Stimulated activated CD4-positive, alpha-beta T cell treated with anti-CD3 and anti-CD28 coated beads, Interleukin-4, amount 100 ng/mL, for 4 hours (primary cell): ENCODE measurements around the gene GIGYF2.
"Not testable (repeated sequence)": the region's sequence is repeated elsewhere in the genome, so short reads cannot be mapped to it uniquely, and the experiment has no call there.

Experiments
- DNase-seq, 2 experiments: peaks; one replicate each; pipeline ENCODE4 v3.0.0-alpha.2; 2020

GIGYF2 gene

DNA sequence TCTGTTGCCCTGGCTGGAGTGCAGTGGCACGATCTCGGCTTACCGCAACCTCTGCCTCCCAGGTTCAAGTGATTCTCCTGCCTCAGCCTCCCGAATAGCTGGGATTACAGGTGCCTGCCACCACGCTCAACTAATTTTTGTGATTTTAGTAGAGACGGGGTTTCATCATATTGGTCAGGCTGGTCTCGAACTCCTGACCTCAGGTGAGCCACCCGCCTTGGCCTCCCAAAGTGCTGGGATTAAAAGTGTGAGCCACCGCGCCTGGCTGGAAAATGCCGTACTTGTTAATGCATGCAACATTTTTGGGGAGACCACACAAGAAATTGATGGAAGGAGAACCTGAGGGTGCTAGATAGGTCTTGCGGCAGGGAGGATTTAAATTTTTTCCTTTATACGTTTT is 6.0 kb upstream of the GIGYF2 start:
- not testable (repeated sequence) for DNase-seq

DNA sequence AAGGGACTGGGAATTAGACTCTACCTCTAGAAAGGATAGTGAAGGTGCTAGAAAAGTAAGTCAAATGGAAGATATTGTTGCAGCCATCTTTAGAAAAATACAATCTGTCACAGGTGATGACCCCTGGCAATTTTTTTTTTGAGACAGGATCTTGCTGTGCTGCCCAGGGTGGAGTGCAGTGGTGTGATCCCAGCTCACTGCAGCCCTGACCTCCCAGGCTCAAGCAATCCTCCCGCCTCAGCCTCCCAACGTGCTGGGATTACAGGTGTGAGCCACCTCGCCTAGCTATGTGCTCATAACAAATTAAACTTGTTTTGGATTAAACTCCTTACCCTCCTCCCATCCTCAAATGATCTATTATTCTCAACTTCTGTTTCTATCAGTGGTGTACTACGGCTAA is 3.8 kb upstream of the GIGYF2 start:
- no peak for DNase-seq

DNA sequence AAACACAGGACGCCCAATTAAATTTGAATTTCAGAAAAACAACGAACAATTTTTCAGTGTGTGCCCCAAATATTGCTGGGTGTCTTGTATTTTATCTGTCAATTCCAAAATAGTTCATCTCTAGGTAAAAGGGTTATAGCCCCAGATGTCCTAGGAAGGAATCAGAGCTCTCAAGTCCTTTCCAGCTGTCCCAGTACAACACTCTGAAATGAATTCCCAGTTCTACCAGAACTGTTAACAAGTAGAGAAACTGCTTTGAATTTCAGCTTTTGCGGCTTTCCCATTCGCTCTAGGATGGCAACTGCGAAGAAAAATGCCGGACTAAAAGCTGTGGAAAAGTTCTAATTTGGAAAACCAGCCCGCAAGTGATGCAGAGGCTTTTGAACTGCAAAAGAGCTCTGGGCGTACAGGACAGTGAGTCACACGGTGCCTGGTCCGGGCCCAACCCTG is 497 bp upstream of the GIGYF2 start:
- no peak for DNase-seq

DNA sequence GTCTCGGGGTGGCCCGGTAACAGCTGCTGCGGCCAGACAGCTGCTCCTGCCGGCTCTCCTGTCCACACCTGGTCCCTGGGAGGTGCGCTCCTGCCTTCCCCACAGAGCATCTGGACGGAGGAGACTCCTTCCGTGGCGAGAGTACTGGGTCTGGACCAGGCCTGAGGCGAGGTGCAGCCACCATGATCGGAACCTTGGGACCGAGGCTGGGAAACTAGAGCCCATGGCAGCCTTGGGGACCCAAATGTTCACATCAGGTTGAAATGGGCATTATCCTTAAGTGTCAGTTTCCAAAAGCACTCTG is 628 bp downstream of the GIGYF2 start:
- no peak for DNase-seq

DNA sequence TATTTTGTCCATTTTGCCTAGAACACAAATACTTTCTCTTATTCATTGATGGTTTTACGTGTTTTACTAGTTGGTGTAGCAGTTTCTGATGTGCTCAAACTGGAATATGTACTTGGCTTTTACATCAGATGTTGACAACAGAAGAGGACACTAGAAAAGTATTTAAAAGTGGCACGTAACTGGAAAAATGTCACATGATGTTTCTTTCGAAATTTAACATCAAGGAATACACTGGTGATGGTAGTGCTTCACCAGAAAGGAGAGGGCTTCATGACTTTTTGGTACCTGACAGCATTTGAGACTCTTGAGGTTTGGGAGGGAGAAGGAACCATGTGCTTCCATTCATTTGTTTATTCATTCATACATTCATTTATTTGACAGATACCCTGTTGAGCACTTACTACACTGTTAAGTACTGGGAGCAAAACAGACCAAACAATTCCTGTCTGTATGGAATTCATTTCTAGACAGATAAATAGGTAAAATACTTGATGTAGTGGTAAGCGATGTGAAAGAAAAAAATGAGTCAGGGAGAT is 1.5 kb downstream of the GIGYF2 start:
- no peak for DNase-seq

DNA sequence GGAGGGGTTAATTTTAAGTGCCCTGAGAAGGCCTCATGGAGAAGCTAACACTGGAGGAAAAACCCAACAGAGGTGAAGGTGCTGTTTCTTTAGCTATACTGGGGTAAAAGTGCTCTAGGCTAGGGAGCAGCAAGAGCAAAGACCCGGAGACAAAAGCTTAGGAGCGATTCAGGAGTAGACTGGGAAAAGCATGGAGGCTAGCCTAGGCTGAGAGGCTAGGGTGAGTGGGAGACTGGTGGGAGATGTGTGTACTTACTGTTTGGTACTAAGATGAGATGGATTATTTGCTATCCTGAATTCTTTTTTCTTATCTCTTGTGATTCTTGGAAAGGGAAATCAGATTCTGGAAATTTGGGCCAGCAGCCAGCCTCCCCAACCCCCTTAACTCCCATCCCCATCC is 2.0 kb downstream of the GIGYF2 start:
- no peak for DNase-seq

DNA sequence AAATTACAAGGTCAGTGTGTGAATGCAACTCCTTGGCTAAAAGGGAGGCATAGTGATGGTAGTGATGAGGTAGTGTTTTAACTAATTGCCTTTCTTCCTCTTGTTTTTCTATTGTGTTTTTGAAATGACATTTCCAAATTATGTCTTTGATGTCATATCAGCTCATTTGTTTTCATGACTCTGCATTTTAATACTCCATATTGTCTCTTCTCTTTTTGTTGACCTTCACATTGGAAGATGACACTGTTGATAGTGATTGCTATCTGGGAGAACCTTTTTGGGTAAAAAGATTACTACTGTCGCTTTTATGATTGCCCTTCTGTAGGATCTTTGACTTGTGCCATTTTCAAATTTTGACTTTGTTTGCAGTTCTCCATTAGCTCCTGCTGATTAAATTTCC is 3.0 kb downstream of the GIGYF2 start:
- no peak for DNase-seq

DNA sequence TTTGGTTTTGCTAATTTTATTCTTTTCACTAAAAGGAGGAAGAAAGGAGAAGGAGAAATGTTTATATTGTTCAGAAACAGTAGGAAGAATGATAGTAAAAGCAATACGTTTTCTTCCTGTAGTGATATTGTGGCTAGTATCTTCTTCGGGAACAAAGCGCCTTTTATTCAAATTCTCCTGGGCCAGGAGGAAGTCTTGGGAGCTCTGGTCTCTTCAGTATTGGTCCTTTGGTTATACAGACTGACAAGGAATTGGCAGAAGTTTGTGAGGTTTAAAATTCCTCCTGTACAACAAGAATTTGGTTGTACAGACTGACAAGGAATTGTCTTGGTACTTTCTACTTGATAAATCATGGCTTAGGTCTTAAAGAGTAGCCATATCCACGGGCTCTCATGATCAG is 9.9 kb downstream of the GIGYF2 start:
- no peak for DNase-seq

DNA sequence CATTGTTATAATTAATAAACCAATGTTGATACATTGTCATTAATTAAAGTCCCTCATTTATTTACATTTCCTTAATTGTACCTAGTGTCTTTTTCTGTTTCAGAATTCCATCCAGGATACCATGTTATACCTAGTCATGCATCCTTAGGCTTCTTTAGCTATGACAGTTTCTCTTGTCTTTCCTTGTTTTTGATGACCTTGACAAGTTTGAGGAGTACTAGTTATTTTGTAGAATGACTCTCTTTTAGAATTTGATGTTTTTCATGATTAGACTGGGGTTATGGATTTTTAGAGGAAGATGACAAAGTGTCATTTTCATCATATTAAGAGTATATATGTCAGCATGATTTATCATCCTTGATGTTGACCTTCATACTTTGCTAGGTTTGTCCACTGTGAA is 16.4 kb downstream of the GIGYF2 start:
- no peak for DNase-seq

DNA sequence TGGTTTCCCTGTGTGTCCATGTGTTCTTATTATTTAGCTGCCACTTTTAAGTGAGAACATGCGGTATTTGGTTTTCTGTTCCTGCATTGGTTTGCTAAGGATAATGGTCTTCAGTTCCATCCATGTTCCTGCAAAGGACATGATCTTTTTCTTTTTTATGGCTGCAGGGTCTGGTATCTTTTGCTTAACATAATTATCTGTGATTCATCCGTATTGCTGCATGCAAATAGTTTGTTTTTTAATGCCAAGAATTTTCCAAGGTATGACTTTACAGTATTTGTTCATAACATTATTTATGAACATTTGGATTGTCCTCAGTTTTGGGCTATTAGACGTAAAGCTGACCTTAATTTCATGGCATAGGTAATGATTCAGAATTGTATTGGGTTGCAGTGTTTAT is 17.8 kb downstream of the GIGYF2 start:
- no peak for DNase-seq

DNA sequence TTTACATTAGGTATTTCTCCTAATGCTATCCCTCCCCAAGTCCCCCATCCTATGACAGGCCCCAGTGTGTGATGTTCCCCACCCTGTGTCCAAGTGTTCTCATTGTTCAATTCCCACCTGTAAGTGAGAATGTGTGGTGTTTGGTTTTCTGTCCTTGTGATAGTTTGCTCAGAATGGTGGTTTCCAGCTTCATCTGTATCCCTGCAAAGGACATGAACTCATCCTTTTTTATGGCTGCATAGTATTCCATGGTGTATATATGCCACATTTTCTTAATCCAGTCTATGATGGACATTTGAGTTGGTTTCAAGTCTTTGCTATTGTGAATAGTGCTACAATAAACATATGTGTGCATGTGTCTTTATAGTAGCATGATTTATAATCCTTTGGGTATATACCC is 22.9 kb downstream of the GIGYF2 start:
- DNase-seq, result not testable (repeated sequence)

DNA sequence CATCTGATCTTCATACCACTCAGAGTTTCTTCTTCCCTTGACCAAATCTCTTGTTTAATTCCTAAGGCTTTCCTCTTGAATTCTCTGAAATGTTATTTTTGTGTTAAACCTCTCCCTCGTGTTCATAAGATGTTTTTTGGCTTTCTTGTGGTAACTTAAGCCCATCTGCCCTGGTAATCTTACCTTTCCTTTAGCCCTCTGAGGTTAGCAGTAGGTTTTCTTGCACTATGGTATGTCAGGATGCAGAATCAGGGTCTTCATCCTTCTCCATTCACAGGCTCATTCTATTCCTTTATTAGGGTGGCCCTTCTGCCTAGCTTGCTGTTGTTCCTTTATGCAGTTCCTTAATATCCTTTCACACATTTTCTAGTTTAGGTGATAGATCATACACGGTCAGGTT is 24.1 kb downstream of the GIGYF2 start:
- no peak for DNase-seq

DNA sequence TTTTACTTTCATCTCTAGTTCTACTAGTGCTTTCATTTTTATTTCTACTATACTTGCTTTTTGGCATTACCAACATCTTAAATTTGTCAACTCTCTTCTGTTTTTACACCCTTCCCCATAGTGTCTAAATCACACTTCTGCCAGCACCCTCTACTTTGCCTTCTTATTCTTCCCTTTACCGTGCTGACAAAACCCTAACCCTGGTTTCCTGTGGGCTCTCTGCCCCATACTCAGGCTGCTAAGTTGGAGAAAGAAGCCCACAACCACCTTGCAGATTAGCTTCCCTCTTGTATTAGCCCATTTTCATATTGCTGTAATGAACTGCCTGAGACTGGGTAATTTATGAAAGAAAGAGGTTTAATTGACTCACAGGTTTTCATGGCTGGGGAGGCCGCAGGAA is 24.8 kb downstream of the GIGYF2 start:
- DNase-seq, result no peak

DNA sequence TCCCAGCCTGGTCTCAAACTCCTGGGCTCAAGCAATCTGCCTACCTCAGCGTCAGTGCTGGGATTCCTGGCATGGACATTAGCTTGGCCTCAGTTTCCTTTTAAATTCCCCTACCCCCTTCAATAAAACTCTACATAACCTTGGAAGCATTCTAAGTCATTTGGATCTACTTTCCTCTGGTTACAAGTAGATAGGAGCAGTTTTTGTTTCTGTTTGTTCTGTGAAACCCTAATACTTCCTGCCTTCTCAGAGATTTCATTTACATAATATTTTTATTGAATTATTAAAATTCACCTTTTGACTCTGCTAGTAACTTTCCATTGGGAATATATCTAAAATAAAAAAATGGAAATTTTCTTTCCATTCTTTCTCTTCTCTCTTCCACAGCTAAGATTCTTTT is 25.9 kb downstream of the GIGYF2 start:
- no peak for DNase-seq

DNA sequence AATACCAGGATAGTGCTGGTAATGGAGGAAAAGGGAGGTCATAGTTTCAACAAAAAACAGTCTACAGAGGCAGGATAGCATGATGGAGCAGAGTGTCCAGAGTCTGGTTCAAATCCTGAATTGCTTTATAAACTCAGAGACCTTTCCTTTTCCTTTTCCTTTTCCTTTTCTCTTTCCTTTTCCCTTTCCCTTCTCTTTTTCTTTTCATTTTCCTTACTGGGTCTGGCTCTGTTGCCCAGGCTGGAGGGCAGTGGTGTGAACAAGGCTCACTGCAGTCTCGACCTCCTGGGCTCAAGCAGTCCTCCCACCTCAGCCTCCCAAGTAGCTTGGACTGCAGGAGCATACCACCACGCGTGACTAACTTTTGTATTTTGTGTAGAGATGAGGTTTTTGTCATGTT is 31.7 kb downstream of the GIGYF2 start:
- DNase-seq, result no peak

DNA sequence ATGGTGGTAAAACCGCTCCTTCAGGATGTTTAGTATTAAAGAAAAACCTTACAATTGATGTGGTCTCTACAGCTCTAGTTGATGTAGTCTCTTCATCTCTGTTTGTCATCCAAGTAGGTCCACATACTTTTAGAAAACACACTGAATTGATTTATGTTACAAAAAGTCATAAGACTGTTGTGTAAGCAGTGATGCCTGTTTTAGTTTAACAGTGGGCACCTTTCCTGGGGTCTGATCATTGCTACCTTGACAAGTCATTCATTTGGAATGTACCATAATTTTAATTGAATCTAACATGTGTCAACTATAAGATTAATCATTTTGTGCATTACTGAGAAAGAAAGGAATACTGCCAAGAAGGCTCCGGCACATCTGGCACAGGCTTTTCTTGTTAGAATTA is 34.3 kb downstream of the GIGYF2 start:
- DNase-seq, result no peak

DNA sequence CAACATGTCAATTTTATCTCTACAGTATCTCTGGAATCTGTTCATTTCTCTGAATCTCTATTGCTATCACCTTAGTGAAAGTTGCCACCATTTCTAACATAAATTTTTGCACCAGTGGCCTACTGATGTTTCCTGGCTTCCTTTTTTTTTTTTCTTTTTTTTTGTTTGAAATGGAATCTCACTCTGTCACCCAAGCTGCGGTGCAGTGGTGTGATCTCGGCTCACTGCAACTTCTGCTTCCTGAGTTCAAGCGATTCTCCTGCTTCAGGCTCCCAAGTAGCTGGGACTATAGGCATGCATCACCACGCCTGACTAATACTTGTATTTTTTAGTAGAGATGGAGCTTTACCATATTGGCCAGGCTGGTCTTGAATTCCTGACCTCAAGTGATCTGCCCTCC is 44.2 kb downstream of the GIGYF2 start:
- no peak for DNase-seq

DNA sequence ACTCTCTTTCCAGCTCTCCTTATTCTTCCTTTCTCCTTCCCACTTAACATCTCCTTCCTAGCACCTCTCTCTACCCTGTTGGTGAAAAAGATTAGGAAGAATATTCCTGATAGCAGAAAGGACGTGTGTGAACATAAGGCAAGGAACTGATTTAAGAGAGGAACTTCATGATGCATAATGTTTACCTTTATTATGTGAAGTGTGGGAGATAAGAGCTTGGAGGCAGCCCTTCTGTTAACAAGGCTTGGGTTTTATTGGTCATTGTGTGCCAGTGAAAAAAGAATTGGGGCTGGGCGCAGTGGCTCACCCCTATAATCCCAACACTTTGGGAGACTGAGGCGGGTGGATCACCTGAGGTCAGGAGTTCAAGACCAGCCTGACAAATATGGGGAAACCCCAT is 44.8 kb downstream of the GIGYF2 start:
- no peak for DNase-seq

DNA sequence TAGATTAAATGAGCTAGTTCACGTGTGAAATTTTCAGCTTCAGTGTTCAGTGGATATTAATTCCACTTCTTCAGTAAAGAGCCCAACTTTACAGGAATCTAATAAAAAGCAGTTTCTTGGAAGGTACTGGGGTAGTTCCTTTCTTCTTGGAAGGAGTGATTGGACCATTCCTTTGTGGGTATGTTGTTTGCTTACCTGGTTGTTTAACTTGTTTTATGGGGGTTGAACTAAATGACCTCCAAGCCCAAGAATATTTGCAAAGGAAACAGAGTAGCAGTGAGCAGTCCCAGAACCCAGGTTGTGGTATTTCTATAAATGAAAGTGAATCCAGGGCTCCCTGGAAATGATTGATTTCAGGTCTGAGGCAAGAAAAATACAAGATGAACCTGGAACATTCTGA is 47.8 kb downstream of the GIGYF2 start:
- DNase-seq, result no peak

DNA sequence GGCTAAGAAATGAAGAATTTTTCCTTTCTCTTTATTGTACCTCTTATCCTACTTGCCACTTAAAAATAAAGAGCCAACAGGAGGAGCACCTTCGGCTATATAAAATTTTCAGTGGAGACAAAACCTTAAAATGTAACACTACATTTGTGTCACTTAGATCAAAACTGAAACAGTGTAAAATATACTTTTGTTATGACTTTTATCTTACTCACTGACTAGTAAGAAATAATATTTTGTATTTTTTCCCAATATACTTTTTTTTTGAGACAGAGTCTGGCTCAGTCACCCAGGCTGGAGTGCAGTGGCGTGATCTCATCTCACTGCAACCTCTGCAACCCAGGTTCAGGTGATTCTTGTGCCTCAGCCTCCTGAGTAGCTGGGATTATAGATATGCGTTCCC is 50.9 kb downstream of the GIGYF2 start:
- no peak for DNase-seq

DNA sequence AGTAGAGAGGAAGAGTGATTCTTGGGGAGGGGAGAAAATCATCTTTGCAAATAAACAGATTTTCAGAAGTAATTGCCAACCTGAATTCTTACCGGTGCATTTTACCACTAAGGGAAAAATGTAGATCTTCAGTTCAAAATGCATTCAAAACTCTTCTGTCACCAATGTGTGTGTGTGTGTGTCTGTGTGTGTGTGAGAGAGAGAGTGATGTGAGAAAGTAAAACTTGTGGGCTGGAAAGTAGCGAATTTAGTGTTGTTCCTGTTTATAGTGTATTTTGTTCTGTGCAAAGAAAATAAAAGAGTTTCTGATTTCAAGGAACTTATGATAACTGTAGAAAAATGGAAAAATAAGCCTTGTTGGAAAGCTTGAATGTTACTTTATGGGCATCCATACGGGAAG is 52.2 kb downstream of the GIGYF2 start:
- DNase-seq, result no peak

DNA sequence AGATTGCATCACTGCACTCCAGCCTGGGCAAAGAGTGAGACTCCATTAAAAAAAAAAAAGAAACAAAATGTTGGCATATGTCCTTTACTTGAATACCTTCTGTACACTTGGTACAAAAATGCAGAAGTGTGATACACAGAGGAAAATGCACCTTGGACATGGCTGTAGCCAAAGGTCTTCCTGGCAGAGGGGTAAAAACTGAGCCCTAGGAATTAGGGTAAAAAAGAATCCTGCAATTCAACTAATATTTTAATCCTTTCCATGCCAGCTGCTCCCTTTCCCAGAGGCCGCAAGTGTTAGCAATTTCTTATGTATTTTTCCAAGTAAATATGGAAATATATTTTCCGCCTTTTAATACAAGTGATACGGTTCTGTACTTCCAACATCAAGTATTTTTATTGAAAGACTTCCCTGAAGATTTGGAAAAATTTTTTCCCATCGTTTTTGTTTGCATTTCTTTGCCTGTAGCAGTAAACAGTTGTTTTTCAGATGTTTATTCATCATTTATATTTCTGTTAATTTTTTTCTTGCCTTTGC is 53.1 kb downstream of the GIGYF2 start:
- DNase-seq, result no peak

DNA sequence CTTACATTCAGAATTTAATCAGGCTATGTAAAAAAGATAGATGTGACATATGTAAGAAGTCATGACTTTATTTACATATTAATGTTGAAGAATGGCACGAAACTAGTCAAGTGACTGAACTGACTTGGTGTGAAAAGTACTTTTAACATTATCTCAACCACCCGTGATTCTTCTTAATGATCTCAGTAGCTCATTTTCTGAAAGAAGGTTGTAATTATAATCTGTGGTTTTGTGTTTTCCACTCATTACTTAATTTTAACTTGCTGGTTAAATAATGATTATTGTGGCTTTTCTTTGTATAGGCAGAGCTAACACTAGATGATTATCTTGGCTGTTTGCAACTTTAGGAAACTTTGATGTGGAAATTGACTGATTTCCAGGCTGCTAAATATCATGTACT is 60.8 kb downstream of the GIGYF2 start:
- DNase-seq, result no peak

DNA sequence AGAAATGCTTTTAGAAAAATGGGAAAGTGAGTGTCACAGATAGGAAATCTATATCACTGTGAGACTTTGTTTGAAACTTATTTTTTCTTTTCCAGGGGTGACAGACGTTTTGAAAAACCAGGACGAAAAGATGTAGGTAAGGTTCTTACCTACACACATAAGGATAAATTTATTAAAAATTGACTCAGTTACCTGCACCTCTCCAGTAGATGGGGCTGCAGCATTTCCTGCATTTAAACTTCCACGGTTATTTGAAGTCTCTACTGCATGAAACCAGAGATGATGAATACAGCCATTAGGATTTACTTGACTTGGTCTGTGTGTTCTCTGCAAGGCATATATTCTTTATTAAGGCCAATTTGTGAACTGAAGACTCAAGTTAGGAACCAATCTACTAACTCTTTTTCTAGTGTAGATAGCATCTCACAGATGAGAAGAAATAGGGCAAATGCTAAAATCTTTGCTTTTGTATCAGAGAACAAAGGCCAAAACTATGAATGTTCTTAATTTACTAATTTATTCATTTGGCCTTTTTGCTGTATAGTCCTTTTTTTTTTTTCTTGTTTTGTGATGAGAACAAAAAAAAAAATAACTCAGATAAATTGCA is 64.3 kb downstream of the GIGYF2 start:
- peak in 1 of 2 experiments; percentile 31 for DNase-seq

DNA sequence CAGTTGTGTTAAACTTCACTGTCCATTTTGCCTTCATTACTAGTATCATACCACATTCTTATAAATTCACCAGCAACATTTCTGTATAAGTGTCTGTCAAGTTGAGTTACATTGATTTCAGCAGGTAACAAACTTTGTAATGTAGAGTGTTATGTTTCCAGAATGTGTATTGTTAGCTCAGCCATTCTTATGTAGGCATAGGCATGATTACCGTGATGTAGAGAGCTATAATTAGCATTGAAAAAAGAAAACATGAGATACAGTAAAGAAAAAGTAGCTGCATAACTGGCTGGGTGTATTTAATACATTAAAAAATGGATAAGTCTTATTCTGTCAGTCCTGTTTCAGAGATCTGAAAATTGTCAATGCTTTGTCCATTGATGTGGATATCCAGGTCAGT is 70.7 kb downstream of the GIGYF2 start:
- no peak for DNase-seq
